GM12864 (cell line): Measurements from ENCODE around the gene ROPN1B.

Experiments used
- DNase-seq: peaks from one replicate; pipeline ENCODE4 v3.0.0-alpha.2; 2011; ENCODE audit warnings: low read depth
- H3K4me3 ChIP-seq: 2 replicates; pipeline ENCODE4 v1.5.1; 2011; ENCODE audit warnings: mild to moderate bottlenecking, low read depth, low read length, control low read depth
- TF ChIP-seq, protein P1 (sequence below): IDR thresholded peaks from 2 replicates; pipeline ENCODE4 v1.5.1; 2011; ENCODE audit warnings: low read depth, mild to moderate bottlenecking, moderate library complexity, low read length, control low read depth, inconsistent platforms; ENCODE audit errors: missing control alignments

The ROPN1B gene

DNA sequence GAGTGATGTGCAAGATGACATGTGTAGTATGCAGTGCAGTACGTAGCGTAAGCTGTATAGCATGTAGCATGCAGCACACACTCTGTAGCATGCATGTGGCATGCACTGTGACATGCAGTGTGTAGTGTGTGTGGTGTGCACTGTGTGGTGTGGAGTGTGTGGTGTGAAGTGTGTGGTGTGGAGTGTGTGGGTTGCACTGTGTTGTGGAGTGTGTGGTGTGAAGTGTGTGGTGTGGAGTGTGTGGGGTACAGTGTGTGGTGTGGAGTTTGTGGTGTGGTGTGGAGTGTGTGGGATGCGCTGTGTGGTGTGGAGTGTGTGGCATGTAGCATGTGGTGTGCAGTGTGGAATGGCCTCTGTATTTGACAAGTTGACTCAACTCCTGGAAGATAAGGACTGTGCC, 39.2 kb downstream of the ROPN1B start:
- TF ChIP-seq, protein P1, sequence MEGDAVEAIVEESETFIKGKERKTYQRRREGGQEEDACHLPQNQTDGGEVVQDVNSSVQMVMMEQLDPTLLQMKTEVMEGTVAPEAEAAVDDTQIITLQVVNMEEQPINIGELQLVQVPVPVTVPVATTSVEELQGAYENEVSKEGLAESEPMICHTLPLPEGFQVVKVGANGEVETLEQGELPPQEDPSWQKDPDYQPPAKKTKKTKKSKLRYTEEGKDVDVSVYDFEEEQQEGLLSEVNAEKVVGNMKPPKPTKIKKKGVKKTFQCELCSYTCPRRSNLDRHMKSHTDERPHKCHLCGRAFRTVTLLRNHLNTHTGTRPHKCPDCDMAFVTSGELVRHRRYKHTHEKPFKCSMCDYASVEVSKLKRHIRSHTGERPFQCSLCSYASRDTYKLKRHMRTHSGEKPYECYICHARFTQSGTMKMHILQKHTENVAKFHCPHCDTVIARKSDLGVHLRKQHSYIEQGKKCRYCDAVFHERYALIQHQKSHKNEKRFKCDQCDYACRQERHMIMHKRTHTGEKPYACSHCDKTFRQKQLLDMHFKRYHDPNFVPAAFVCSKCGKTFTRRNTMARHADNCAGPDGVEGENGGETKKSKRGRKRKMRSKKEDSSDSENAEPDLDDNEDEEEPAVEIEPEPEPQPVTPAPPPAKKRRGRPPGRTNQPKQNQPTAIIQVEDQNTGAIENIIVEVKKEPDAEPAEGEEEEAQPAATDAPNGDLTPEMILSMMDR: no peak

DNA sequence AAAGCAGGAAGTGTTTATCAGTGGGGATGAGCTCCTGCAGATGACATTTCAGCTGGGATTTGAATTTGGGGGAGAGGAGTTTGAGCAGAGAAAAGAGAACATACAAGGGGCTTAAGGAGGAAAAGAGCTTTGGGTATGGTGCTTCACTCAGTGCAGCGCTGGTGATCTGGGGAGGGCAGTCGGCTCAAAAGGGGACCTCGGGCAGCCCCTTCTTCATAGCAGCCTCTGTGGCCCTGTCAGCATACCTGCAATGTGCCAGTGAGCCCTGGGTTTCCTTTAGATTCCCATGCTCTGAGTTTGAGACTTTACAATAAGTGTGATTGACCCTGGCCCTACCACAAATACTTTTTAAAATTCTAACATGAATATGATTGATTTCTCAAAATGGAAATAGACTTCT, 40.2 kb downstream of the ROPN1B start:
- H3K4me3 ChIP-seq: no peak overlapping the region
- DNase-seq: no peak
- TF ChIP-seq, protein P1: no peak

More for the DNA sequence above, 39.2 kb downstream of the ROPN1B start:
- DNase-seq: no peak
- H3K4me3 ChIP-seq: no peak overlapping the region

DNA sequence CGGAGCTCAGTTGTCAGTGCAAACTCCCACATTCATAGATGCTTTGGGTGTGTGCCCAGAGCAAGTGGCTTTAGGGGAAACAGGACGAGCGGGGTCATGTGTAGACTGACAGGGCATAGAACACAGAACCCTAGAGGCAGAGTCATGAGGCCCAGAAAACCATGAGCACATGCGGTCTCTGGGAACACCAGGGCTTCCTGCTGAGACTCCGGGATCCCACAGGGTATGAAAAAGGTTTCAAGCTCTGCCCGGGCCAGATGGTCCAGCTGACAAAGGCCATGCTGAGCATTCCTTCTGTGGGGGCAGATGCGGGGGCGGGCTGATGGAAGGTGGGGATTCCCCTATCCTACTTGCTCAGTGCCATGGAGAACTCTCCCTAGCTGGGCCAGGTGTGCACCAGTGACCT, 44.8 kb downstream of the ROPN1B start:
- no peak overlapping the region for H3K4me3 ChIP-seq
- DNase-seq: no peak
- TF ChIP-seq, protein P1: no peak

DNA sequence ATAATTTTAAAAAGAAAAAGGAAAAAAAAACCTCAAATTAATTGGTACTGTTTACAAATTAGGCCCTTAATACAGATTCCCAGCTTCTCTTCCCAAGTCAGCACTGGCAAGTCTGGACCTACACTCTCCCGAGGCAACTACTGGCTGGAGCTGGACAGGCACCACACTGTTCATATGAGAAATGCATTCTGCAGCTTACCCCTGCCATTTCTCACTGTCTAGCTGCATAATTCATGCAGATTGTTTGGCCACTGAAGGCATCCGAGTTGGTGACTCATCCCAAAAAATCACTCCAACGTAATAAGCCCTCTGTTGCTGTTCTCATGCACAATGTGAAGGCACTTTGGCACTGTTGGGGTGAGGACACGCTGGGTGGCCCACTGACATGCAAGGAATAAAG, 45.3 kb downstream of the ROPN1B start:
- TF ChIP-seq, protein P1: no peak
- no peak for DNase-seq

DNA sequence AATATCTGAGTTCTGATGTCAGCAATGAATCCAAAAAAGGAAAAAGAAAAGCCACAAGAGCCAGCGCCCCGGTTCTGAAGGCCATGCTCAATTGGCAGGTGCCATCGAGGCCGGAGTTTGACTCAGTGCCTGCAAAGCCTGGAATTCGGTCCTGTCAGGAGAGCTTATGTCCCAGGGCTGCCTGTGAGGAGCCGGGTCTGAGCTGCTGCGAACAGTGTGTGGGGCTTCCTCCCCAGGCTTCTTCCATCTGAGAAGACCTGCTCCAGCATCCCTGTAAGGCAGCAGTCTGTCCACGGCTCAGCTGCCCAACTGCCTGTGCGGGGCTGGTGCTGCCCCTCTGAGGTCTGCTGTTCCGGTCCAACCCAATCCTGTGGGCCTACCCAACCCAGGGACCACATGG, 46.1 kb downstream of the ROPN1B start:
- H3K4me3 ChIP-seq: no peak overlapping the region
- no peak for DNase-seq
- TF ChIP-seq, protein P1: no peak

More for the DNA sequence above, 45.3 kb downstream of the ROPN1B start:
- no peak overlapping the region for H3K4me3 ChIP-seq

DNA sequence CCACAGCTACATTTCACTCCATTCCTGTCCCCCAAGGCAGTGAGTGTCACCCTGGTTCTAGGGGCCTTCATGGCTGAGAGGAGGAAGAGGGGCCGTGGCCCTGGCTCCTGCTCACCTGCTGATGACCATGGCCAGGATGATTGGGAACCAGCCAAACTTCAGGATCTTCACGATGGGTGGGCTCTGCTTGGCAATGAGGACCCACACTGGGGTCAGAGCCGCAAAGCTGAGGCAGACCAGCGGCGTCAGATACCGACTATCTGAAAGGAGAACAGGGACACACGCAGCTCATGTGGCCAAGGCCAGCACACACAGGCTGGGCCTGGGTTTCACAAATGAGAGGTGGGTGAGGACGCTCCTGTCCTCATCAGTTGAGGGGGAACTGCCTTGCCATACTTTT, 47.6 kb downstream of the ROPN1B start:
- no peak overlapping the region for H3K4me3 ChIP-seq
- no peak for DNase-seq
- TF ChIP-seq, protein P1: no peak

DNA sequence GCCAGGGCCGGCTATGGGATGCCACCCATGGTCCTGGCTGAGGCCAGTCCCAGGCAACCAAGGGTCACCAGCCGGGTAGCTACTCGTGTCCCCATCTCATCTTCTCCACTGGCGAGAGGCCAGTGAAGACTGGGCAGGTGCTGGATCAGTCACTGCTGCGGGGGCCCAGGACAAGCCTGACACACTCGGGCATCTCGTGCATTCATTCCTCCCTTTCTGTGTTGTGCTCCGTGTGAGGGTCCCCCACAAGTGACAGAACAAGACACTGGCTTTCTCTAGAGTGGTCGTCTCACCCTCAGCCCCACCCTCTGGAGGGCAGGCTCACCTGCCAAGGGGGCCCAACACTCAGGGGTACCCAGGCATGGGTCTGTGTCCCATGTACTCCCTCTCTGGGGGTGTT, 48.4 kb downstream of the ROPN1B start:
- DNase-seq: no peak
- no peak overlapping the region for H3K4me3 ChIP-seq
- TF ChIP-seq, protein P1: no peak
